ENCODE results near the gene TTC3.

TTC3 gene

GRCh38 chr21:37130971-37131370 is 57.9 kb downstream of the TTC3 start (continued):
- no peak for TF ChIP-seq ZNF2 (tag by site-specific recombination; IDR thresholded peaks at IDR 0.05)

GRCh38 chr21:37136261-37136660 is 63.2 kb downstream of the TTC3 start:
- Histone ChIP-seq H3K4me3 (ENCODE audit: low read depth, low read length) (no peak overlapping the region), H3K9me3 (ENCODE audit: control insufficient read depth, insufficient read depth, low read depth, low read length) (no peaks in the 10 kb centered on the region), H3K27ac (ENCODE audit: extremely low read depth, low read depth, low read length) (no peak overlapping the region), H3K4me1 (ENCODE audit: control insufficient read depth, insufficient read depth, low read length) (no peaks in the 10 kb centered on the region), H3K36me3 (ENCODE audit: control insufficient read depth in 2 of 2, insufficient read depth in 1 of 2, low read length in 2 of 2) (peaks cover 65 to 66% of the 10 kb centered on the region in 2 experiments)
- CTCF ChIA-PET = no interaction called here
- TF ChIP-seq ZBTB48 (tag by site-specific recombination; IDR thresholded peaks at IDR 0.05) (no peak), ZBTB49 (tag by site-specific recombination; IDR thresholded peaks at IDR 0.05; ENCODE audit: low read depth) (no peak), ZBTB21 (tag by site-specific recombination; IDR thresholded peaks at IDR 0.05) (no peak)
- POLR2A ChIA-PET = interaction anchor here (0.6 kb wide), 1 partner anchor 13 kb away, joined by 4 read pairs; no protein-coding TSS in a partner anchor

- TF ChIP-seq ZNF138 (tag by site-specific recombination; IDR thresholded peaks at IDR 0.05; ENCODE audit: borderline replicate concordance) (no peak), KLF16 (tag by site-specific recombination; IDR thresholded peaks at IDR 0.05) (no peak), ZNF473 (tag by site-specific recombination; IDR thresholded peaks at IDR 0.05) (no peak), OVOL3 (tag by site-specific recombination; IDR thresholded peaks at IDR 0.05) (no peak), ZNF394 (tag by site-specific recombination; IDR thresholded peaks at IDR 0.05; ENCODE audit: borderline replicate concordance) (no peak), ZNF157 (tag by site-specific recombination; IDR thresholded peaks at IDR 0.05) (no peak), ZBTB44 (tag by site-specific recombination; IDR thresholded peaks at IDR 0.05) (no peak), ZBTB26 (tag by site-specific recombination; optimal IDR thresholded peaks at IDR 0.05) (no peak), ZNF132 (tag by site-specific recombination; IDR thresholded peaks at IDR 0.05; ENCODE audit: borderline replicate concordance) (no peak), ZNF501 (tag by site-specific recombination; IDR thresholded peaks at IDR 0.05) (no peak), GLI2 (tag by site-specific recombination; IDR thresholded peaks at IDR 0.05; ENCODE audit: borderline replicate concordance, low read depth) (no peak), ZIC2 (tag by site-specific recombination; IDR thresholded peaks at IDR 0.05) (no peak), ZNF214 (tag by site-specific recombination; IDR thresholded peaks at IDR 0.05; ENCODE audit: borderline replicate concordance) (no peak), GLI4 (tag by site-specific recombination; IDR thresholded peaks at IDR 0.05) (no peak), GLIS1 (tag by site-specific recombination; IDR thresholded peaks at IDR 0.05) (no peak), ZNF580 (tag by site-specific recombination; IDR thresholded peaks at IDR 0.05) (no peak)
- H3K4me3 ChIP-seq (ENCODE audit: low read depth, low read length) = no peak overlapping the region
- no peak overlapping the region for H3K27ac ChIP-seq (ENCODE audit: extremely low read depth, low read depth, low read length)
- POLR2A ChIA-PET = no interaction called here
- CTCF ChIA-PET = no interaction called here
- peaks cover 62 to 68% of the 10 kb centered on the region in 2 experiments for H3K36me3 ChIP-seq (ENCODE audit: control insufficient read depth in 2 of 2, insufficient read depth in 1 of 2, low read length in 2 of 2)
- H3K9me3 ChIP-seq (ENCODE audit: control insufficient read depth, insufficient read depth, low read depth, low read length) = no peaks in the 10 kb centered on the region
- H3K4me1 ChIP-seq (ENCODE audit: control insufficient read depth, insufficient read depth, low read length) = no peaks in the 10 kb centered on the region
Observed at GRCh38 chr21:37136744-37137143, 63.7 kb downstream of the TTC3 start.
